ENCODE measurements around the gene LMTK2. TPM values are rescaled to one million over a fixed set of nuclear protein-coding genes. Genes with fewer than 3 reads are reported as not detected.

The LMTK2 gene
- polyA plus RNA-seq, 3 donors: 2.5 to 7.0 (median 3.4) TPM

DNA sequence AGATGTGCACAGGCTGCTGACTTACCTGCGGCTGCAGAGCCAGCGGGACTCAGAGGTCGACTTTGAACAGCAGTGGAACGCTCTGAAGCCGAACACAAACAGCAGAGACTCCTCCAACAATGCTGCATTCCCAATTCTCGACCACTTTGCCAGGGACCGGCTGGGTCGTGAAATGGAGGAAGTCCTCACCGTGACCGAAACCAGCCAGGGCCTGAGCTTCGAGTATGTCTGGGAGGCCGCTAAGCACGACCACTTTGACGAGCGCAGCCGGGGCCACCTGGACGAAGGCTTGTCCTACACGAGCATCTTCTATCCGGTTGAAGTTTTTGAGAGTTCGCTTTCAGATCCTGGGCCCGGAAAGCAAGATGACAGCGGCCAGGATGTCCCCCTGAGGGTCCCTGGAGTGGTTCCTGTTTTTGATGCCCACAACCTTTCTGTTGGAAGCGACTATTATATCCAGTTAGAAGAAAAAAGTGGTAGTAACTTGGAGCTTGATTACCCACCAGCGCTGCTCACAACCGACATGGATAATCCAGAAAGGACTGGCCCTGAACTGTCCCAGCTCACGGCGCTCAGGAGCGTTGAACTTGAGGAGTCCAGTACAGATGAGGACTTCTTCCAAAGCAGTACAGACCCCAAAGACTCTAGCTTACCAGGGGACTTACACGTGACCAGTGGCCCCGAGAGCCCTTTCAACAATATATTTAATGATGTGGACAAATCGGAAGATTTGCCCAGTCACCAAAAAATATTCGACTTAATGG lies 85.2 kb downstream of the LMTK2 start:
- WGBS, 3 donors: 93 to 96% (median 96%) methylated on average over 32 of the region's 32 CpGs
- H3K27ac ChIP-seq (ENCODE audit: low read depth, low read length): no peak overlapping the region

GRCh38 chr7:98192781-98193457 lies 86.3 kb downstream of the LMTK2 start:
- 90 to 96% (median 91%) methylated on average over 22 of the region's 22 CpGs for WGBS, 3 donors
- H3K27ac ChIP-seq (ENCODE audit: low read depth, low read length): no peak overlapping the region

DNA sequence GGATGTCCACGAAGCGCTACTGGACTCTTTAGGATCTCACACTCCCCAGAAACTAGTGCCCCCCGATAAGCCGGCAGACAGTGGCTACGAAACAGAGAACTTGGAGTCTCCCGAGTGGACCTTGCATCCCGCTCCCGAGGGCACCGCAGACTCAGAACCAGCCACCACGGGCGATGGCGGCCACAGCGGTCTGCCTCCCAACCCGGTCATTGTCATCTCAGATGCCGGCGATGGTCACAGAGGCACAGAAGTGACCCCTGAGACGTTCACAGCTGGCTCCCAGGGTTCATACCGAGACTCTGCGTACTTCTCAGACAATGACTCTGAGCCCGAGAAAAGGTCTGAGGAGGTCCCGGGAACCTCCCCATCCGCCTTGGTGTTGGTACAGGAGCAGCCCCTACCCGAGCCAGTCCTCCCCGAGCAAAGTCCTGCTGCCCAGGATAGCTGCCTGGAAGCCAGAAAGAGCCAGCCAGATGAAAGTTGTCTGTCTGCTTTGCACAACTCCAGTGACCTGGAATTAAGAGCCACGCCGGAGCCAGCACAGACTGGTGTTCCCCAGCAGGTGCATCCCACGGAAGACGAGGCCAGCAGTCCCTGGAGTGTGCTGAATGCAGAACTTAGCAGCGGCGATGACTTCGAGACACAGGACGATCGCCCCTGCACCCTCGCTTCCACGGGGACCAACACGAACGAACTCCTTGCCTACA lies 87.0 kb downstream of the LMTK2 start:
- WGBS, 3 donors: 94 to 98% (median 97%) methylated on average over 37 of the region's 37 CpGs
- no peak overlapping the region for H3K27ac ChIP-seq (ENCODE audit: low read depth, low read length)

DNA sequence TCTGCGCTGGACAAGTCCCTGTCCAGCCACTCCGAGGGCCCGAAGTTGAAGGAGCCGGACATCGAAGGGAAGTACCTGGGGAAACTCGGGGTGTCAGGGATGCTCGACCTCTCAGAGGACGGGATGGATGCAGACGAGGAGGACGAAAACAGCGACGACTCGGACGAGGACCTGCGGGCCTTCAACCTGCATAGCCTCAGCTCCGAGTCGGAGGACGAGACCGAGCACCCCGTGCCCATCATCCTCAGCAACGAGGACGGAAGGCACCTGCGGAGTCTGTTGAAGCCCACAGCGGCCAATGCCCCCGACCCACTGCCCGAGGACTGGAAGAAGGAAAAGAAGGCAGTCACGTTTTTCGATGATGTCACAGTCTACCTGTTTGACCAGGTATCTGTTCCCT lies 87.5 kb downstream of the LMTK2 start:
- H3K27ac ChIP-seq (ENCODE audit: low read depth, low read length): no peak overlapping the region
- 96 to 97% (median 96%) methylated on average over 28 of the region's 28 CpGs for WGBS, 3 donors

DNA sequence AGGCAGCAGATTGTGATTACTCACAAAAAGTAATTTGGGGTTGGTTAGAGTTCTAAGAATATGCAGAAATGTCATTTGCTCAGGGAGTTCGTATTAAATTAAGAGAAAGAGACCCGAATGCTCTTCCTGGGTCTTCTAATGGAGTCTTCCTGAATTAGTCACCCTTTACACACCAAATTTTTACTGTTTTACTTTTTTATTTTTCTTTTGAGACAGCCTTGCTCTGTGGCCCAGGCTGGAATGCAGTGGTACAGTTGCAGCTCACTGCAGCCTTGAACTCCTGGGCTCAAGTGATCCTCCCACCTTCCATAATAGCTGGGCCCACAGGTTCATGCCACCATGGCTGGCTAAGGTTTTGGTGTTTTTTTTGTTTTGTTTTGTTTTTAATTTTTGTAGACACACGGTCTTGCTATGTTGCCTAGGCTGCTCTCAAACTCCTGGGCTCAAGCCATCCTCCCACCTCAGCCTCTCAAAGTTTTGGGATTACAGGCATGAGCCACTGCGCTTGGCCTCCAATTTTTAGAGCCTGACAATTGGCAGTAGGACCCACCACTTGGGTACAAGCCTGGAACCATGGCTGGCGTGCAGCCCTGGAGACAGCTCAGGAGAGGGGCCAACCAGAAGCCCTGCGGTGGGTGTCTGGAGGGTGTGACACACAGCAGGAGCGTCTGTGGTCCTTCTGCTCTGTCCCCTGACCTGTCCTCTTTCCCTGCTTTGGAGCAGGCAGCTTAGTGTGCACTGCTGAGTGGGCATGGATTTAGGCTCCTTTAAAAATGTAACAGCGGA lies 88.2 kb downstream of the LMTK2 start:
- 92 to 97% (median 94%) methylated on average over 8 of the region's 8 CpGs for WGBS, 3 donors
- H3K27ac ChIP-seq (ENCODE audit: low read depth, low read length): no peak overlapping the region

- WGBS, 3 donors: 84 to 89% (median 89%) methylated on average over 16 of the region's 16 CpGs
Observed at GRCh38 chr7:98196706-98197605, 90.3 kb downstream of the LMTK2 start.

GRCh38 chr7:98199131-98199530 lies 92.5 kb downstream of the LMTK2 start:
- 97 to 98% (median 97%) methylated on average over 5 of the region's 5 CpGs for WGBS, 3 donors
- H3K27ac ChIP-seq (ENCODE audit: low read depth, low read length): no peak overlapping the region

More at GRCh38 chr7:98196706-98197605, 90.3 kb downstream of the LMTK2 start:
- H3K27ac ChIP-seq (ENCODE audit: low read depth, low read length): no peak overlapping the region

DNA sequence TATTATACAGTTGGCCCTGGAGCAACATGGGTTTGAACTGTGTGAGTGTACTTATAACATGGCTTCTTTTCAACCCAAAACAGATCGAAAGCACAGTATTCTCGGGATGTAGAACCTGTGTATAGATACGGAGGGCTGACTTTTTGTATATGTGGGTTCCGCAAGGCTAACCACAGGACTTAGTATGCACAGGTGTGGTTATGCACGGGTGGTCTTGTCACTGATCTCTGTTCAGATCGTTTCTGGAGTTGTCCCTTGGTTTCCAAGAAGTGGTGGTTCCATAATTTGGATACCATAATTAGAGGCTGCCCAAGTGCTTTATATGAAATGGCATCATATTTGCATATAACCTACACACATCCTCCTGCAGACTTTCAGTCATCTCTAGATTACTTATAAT lies 93.7 kb downstream of the LMTK2 start:
- WGBS, 3 donors: 84 to 92% (median 89%) methylated on average over 6 of the region's 6 CpGs
- no peak overlapping the region for H3K27ac ChIP-seq (ENCODE audit: low read depth, low read length)

DNA sequence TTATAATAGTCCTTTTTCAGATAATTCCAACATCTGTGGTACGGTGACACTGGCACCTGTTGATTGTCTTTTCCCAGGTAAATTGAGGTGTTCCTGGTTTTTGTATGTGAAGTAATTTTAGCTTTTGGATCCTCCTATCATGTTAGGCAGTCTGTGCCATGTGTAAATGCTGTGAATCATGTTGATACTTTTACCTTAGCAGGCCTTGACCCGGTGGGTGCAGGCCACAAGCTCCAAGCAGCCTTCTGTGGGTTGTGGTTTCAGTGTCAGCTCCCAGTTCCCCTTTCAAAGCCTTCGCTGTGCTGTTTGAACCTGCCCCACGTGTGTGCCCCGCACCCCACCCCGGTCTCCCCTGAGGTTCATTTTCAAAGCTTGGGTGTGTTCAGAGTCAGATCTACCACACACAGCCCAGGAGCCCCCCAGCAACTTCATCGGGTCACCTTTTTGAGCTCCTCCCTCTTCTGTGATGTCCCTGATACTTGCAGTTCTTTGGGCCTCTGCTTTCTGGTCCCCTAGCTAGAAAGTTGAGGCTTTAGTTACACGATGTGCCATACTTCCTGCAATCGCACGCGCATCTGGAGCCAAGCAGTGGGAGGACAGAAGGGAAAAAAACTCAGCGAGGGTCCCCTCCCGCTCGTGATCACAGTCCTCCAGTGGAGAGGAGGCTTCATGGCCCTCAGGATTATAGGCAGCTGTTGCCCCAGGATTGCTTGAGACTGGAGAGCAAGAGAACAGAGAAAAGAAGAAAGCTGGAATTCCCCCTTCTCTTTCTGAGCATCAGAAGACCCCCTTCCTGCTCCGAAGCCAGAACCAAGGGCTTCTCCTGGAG lies 95.9 kb downstream of the LMTK2 start:
- 52 to 85% (median 70%) methylated on average over 15 of the region's 15 CpGs for WGBS, 3 donors
- no peak overlapping the region for H3K27ac ChIP-seq (ENCODE audit: low read depth, low read length)

DNA sequence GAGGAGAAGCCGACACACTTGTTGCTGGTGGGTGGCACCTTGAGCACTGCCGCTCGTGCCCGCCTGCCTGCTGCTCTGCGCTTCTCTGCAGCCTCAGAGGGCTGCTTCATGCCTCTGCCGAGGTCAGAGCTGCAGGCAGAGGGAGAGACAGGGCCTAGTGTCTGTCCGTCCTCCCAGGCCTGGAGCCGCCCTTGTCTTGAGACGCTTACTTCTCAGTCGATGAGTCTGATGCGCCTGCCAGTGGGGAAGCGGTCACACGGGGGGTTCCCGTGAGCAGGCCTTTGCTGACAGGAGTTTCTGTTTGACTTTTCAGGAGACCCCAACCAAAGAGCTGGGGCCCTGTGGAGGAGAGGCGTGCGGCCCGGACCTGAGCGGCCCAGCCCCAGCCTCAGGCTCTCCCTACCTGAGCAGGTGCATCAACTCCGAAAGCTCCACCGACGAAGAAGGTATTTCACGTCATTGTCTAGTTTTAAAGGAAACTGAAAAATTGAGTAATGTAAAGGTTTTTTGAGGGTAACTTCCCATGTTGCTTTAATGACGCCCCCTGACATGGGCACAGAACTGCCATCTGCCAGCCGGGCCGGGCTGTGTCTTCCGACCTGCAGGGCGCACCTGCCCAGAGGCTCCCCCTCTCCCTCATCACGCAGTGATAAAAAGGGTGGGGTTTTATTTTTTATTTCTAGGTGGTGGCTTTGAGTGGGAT lies 96.8 kb downstream of the LMTK2 start:
- no peak overlapping the region for H3K27ac ChIP-seq (ENCODE audit: low read depth, low read length)
- 92 to 94% (median 94%) methylated on average over 28 of the region's 28 CpGs for WGBS, 3 donors

GRCh38 chr7:98203964-98204605 lies 97.4 kb downstream of the LMTK2 start:
- no peak overlapping the region for H3K27ac ChIP-seq (ENCODE audit: low read depth, low read length)
- WGBS, 3 donors: 93 to 98% (median 97%) methylated on average over 18 of the region's 18 CpGs

- WGBS, 3 donors: 83 to 95% (median 94%) methylated on average over 11 of the region's 11 CpGs
Observed at GRCh38 chr7:98204670-98205069, 98.0 kb downstream of the LMTK2 start.

GRCh38 chr7:98205162-98205845 lies 98.6 kb downstream of the LMTK2 start:
- no peak overlapping the region for H3K27ac ChIP-seq (ENCODE audit: low read depth, low read length)
- 93 to 96% (median 95%) methylated on average over 47 of the region's 47 CpGs for WGBS, 3 donors

More at GRCh38 chr7:98204670-98205069, 98.0 kb downstream of the LMTK2 start:
- no peak overlapping the region for H3K27ac ChIP-seq (ENCODE audit: low read depth, low read length)

DNA sequence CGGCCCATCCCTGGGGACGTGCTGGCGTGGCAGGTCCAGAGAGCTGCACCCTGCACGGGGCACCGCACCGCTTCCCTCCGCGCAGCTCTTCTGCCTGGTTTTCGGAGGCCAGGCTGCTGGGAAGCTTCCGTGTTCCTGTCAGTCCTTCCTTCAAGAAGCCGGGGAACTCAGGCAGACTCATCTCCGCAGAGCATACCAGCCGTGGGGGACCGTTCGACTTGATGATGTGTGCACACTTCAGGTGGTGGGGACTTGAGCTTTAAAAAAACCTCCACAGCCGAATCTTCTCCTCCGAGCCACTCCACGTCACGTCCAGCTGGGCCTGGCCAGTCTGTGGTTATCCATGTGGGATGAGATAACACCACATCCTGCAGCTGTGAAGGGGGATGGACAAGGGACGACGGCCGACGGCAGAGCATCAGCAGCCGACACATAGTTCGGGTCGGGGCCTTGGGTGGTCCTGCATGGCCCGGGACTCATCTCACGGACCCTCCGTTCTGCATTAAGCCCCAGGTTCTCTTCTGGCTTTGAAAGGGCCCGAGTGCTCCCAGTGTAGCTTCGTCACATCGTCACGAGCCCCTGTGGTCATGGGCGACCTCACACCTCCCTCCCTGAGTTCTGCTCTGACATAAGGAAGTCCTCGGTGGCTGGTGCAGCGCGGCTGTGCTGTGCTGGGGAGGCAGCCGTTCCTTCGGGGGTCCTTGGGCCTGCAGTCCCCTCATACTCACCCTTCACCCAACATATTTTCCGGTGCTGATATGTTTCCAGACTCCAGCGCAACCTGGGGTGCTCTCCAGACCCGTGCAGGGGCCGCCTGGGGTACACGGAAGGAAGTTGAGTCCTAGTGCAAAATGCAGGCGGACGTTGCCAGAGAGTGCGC lies 100.0 kb downstream of the LMTK2 start:
- H3K27ac ChIP-seq (ENCODE audit: low read depth, low read length): no peak overlapping the region
- 93 to 95% (median 95%) methylated on average over 47 of the region's 47 CpGs for WGBS, 3 donors

Data from adipose tissue (tissue), 3 donors.